ENCODE data around the gene DENND11. TPM values are rescaled to one million over a fixed set of nuclear protein-coding genes. Genes with fewer than 3 reads are reported as not detected.

Gene DENND11
- total RNA-seq, 1 donor from 2014 or later = 77.0 TPM

- Mint-ChIP-seq H3K36me3 (ENCODE audit: low read depth, unreplicated experiment) (peaks cover 4% of the 10 kb centered on the region), H3K9me3 (ENCODE audit: unreplicated experiment) (no peaks in the 10 kb centered on the region)
- TF ChIP-seq, protein P1, sequence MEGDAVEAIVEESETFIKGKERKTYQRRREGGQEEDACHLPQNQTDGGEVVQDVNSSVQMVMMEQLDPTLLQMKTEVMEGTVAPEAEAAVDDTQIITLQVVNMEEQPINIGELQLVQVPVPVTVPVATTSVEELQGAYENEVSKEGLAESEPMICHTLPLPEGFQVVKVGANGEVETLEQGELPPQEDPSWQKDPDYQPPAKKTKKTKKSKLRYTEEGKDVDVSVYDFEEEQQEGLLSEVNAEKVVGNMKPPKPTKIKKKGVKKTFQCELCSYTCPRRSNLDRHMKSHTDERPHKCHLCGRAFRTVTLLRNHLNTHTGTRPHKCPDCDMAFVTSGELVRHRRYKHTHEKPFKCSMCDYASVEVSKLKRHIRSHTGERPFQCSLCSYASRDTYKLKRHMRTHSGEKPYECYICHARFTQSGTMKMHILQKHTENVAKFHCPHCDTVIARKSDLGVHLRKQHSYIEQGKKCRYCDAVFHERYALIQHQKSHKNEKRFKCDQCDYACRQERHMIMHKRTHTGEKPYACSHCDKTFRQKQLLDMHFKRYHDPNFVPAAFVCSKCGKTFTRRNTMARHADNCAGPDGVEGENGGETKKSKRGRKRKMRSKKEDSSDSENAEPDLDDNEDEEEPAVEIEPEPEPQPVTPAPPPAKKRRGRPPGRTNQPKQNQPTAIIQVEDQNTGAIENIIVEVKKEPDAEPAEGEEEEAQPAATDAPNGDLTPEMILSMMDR (IDR thresholded peaks at IDR 0.05; ENCODE audit: unreplicated experiment) = no peak
Measured at GRCh38 chr7:141709318-141709717, 7.4 kb upstream of the DENND11 start.

DNA sequence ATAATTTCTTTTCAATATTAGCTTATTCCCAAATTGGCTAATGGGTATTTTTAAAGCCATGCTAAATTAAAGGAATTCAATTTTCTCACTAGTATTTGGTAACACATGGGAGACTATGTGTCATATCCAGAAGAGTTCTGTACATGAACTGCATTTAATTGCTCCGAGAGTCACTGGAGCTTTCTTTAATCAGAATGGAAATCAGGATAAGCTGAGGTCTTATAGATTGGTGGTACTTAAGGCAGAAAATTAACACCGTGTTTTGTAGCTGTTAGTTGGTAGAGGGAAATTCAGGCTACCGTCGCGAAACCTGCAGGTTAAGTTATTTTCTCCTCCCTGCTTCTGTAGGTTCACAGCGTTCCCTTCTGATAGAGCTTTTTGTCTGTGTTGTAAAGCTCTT lies 6.4 kb upstream of the DENND11 start, which contains the start of gene WEE2:
TSS of gene WEE2 (plus strand) at position 3 of the 400 bp plus-strand sequence. CDS start 406 bp downstream, outside the sequence.
- H3K4me3 Mint-ChIP-seq (ENCODE audit: unreplicated experiment) = no peak within 1 kb of the TSS
- H3K36me3 Mint-ChIP-seq (ENCODE audit: low read depth, unreplicated experiment) = peaks cover 4% of the 10 kb centered on the region
- DNase-seq (ENCODE audit: low spot score) = no peak
- no peaks in the 10 kb centered on the region for H3K27me3 Mint-ChIP-seq (ENCODE audit: unreplicated experiment)
- H3K27ac Mint-ChIP-seq (ENCODE audit: unreplicated experiment) = no peak within 1 kb of the TSS
- H3K4me1 Mint-ChIP-seq (ENCODE audit: unreplicated experiment) = peaks cover 32% of the 10 kb centered on the region
- TF ChIP-seq, protein P1 (IDR thresholded peaks at IDR 0.05; ENCODE audit: unreplicated experiment) = no peak
- no peaks in the 10 kb centered on the region for H3K9me3 Mint-ChIP-seq (ENCODE audit: unreplicated experiment)

More at GRCh38 chr7:141709318-141709717, 7.4 kb upstream of the DENND11 start:
- Mint-ChIP-seq H3K27ac (ENCODE audit: unreplicated experiment) (no peak overlapping the region), H3K4me3 (ENCODE audit: unreplicated experiment) (no peak overlapping the region), H3K27me3 (ENCODE audit: unreplicated experiment) (no peaks in the 10 kb centered on the region), H3K4me1 (ENCODE audit: unreplicated experiment) (peaks cover 25% of the 10 kb centered on the region)
- no peak for DNase-seq (ENCODE audit: low spot score)

- Mint-ChIP-seq H3K27ac (ENCODE audit: unreplicated experiment) (no peak overlapping the region), H3K9me3 (ENCODE audit: unreplicated experiment) (no peaks in the 10 kb centered on the region), H3K4me3 (ENCODE audit: unreplicated experiment) (no peak overlapping the region), H3K27me3 (ENCODE audit: unreplicated experiment) (peaks cover 2% of the 10 kb centered on the region), H3K4me1 (ENCODE audit: unreplicated experiment) (peaks cover 37% of the 10 kb centered on the region), H3K36me3 (ENCODE audit: low read depth, unreplicated experiment) (peaks cover 4% of the 10 kb centered on the region)
- TF ChIP-seq, protein P1 (IDR thresholded peaks at IDR 0.05; ENCODE audit: unreplicated experiment) = no peak
- DNase-seq (ENCODE audit: low spot score) = no peak
Measured at GRCh38 chr7:141706239-141707064, 4.5 kb upstream of the DENND11 start.

GRCh38 chr7:141704741-141705140 lies 2.8 kb upstream of the DENND11 start:
- H3K9me3 Mint-ChIP-seq (ENCODE audit: unreplicated experiment) = no peaks in the 10 kb centered on the region
- no peak overlapping the region for H3K27ac Mint-ChIP-seq (ENCODE audit: unreplicated experiment)
- peaks cover 8% of the 10 kb centered on the region for H3K27me3 Mint-ChIP-seq (ENCODE audit: unreplicated experiment)
- peaks cover 45% of the 10 kb centered on the region for H3K4me1 Mint-ChIP-seq (ENCODE audit: unreplicated experiment)
- H3K36me3 Mint-ChIP-seq (ENCODE audit: low read depth, unreplicated experiment) = peaks cover 8% of the 10 kb centered on the region
- no peak overlapping the region for H3K4me3 Mint-ChIP-seq (ENCODE audit: unreplicated experiment)
- no peak for DNase-seq (ENCODE audit: low spot score)
- TF ChIP-seq, protein P1 (IDR thresholded peaks at IDR 0.05; ENCODE audit: unreplicated experiment) = no peak

GRCh38 chr7:141704112-141704511 lies 2.1 kb upstream of the DENND11 start:
- H3K27me3 Mint-ChIP-seq (ENCODE audit: unreplicated experiment) = peaks cover 8% of the 10 kb centered on the region
- H3K9me3 Mint-ChIP-seq (ENCODE audit: unreplicated experiment) = no peaks in the 10 kb centered on the region
- H3K27ac Mint-ChIP-seq (ENCODE audit: unreplicated experiment) = peak overlapping the region; percentile 38
- peaks cover 8% of the 10 kb centered on the region for H3K36me3 Mint-ChIP-seq (ENCODE audit: low read depth, unreplicated experiment)
- TF ChIP-seq, protein P1 (IDR thresholded peaks at IDR 0.05; ENCODE audit: unreplicated experiment) = no peak
- no peak for DNase-seq (ENCODE audit: low spot score)
- H3K4me3 Mint-ChIP-seq (ENCODE audit: unreplicated experiment) = no peak overlapping the region
- H3K4me1 Mint-ChIP-seq (ENCODE audit: unreplicated experiment) = peaks cover 49% of the 10 kb centered on the region
